Testis (tissue), 3 donors: ENCODE data around the gene HNRNPF. TPM values are rescaled to one million over a fixed set of nuclear protein-coding genes. Genes with fewer than 3 reads are reported as not detected.

ENCODE experiments used
- DNase-seq: peaks from one replicate; pipeline ENCODE4 v3.0.0-alpha.2; 2019
- H3K27ac ChIP-seq, 2 donors: fragments of 200-600 bp; sonication (generic); one replicate each; pipeline ENCODE4 v1.5.1; 2019
- H3K27me3 ChIP-seq: fragments of 200-600 bp; sonication (generic); one replicate; pipeline ENCODE4 v1.5.1; 2019
- H3K36me3 ChIP-seq: fragments of 200-600 bp; sonication (generic); one replicate; pipeline ENCODE4 v1.5.1; 2017; ENCODE audit warnings: low read depth; ENCODE audit errors: missing control alignments
- H3K4me1 ChIP-seq: fragments of 200-600 bp; sonication (generic); one replicate; pipeline ENCODE4 v1.5.1; 2019
- H3K4me3 ChIP-seq, 2 donors: fragments of 200-600 bp; sonication (generic); one replicate each; pipeline ENCODE4 v1.5.1; 2017 to 2019
- H3K9me3 ChIP-seq: fragments of 200-600 bp; sonication (generic); one replicate; pipeline ENCODE4 v1.5.1; 2017
- CTCF ChIP-seq, 3 experiments: fragments of 450-650 bp in 2 of 3; fragments of 200-600 bp in 1 of 3; sonication (generic) in 1 of 3; IDR thresholded peaks; one replicate each; pipeline ENCODE4 v1.5.1; 2016 to 2019; ENCODE audit warnings: antibody characterized with exemption in 3 of 3, mild to moderate bottlenecking in 2 of 3, moderate library complexity in 1 of 3
- POLR2A ChIP-seq: fragments of 450-650 bp; IDR thresholded peaks from one replicate; pipeline ENCODE4 v1.6.1; 2017; ENCODE audit warnings: antibody characterized with exemption, mild to moderate bottlenecking, moderate library complexity
- WGBS, 2 donors: methylation state at CpG; one replicate each; pipeline ENCODE4 v1.1.5; 2018; 5-methylcytosine and 5-hydroxymethylcytosine counted together
- intact Hi-C: fragments of 100-400 bp; cut with DNase I; formaldehyde crosslinking; loops from one replicate; pipeline ENCODE4 v1.15.1; 2023; ENCODE audit warnings: low total_unique reads
- polyA plus RNA-seq: library from polyadenylated mRNA; stranded (reverse); fragments of 350-450 nt; fragmentation: Illumina TruSeq; extraction: RNeasy Lipid Tissue Mini Kit (QIAGEN cat#74804); gene quantifications from one replicate; pipeline ENCODE4 v1.2.3, GENCODE V29; 2014; ENCODE audit warnings: low read depth, low replicate concordance; ENCODE audit not compliant: insufficient read depth
- total RNA-seq, 2 donors: library from RNA; depleted of rRNA; stranded (reverse); fragments of >200 nt; gene quantifications; one replicate each; pipeline ENCODE4 v1.2.3, GENCODE V29; 2016

The HNRNPF gene
- total and polyA plus RNA-seq, 3 donors from 2014 or later = 120 to 232 (median 159) TPM

GRCh38 chr10:43370671-43371215 is 38.2 kb downstream of the HNRNPF start:
- no peak for TF ChIP-seq POLR2A
- no peak for TF ChIP-seq CTCF (IDR thresholded peaks at IDR 0.05)
- Histone ChIP-seq H3K4me1 (no peaks in the 10 kb centered on the region), H3K4me3 (no peak overlapping the region), H3K27ac (no peak overlapping the region), H3K9me3 (no peaks in the 10 kb centered on the region), H3K27me3 (no peaks in the 10 kb centered on the region), H3K36me3 (no peaks in the 10 kb centered on the region)
- WGBS, 2 donors = 89% methylated on average over 9 of the region's 9 CpGs; no CpG with 5 or more reads in 1 of the 2 donors
- DNase-seq = no peak
- intact Hi-C loops = no loop called here

- TF ChIP-seq CTCF (IDR thresholded peaks at IDR 0.05) (no peak), POLR2A (no peak)
- Histone ChIP-seq H3K9me3 (no peaks in the 10 kb centered on the region), H3K27me3 (no peaks in the 10 kb centered on the region), H3K36me3 (no peaks in the 10 kb centered on the region), H3K4me1 (no peaks in the 10 kb centered on the region), H3K27ac (no peak overlapping the region), H3K4me3 (no peak overlapping the region)
- WGBS, 2 donors = 86 to 95% methylated on average over 4 of the region's 4 CpGs
- DNase-seq = no peak
- intact Hi-C loops = no loop called here
Measured at GRCh38 chr10:43369921-43370320, 39.1 kb downstream of the HNRNPF start.

- Histone ChIP-seq H3K9me3 (no peaks in the 10 kb centered on the region), H3K27me3 (no peaks in the 10 kb centered on the region), H3K27ac (no peak overlapping the region), H3K4me3 (no peak overlapping the region), H3K4me1 (no peaks in the 10 kb centered on the region), H3K36me3 (no peaks in the 10 kb centered on the region)
- intact Hi-C loops = no loop called here
- TF ChIP-seq POLR2A (no peak), CTCF (IDR thresholded peaks at IDR 0.05) (no peak)
- no peak for DNase-seq
- 72 to 77% methylated on average over 3 of the region's 3 CpGs for WGBS, 2 donors
Measured at GRCh38 chr10:43365001-43365400, 44.0 kb downstream of the HNRNPF start.

- 4 to 9% methylated on average over 16 to 47 of the region's 48 CpGs for WGBS, 2 donors
Measured at GRCh38 chr10:43362191-43362839, 46.7 kb downstream of the HNRNPF start.

More at GRCh38 chr10:43362191-43362839, 46.7 kb downstream of the HNRNPF start:
- Histone ChIP-seq H3K4me3 (peak overlapping the region; percentile 66 to 68), H3K4me1 (no peaks in the 10 kb centered on the region), H3K9me3 (no peaks in the 10 kb centered on the region), H3K27me3 (no peaks in the 10 kb centered on the region), H3K27ac (peak overlapping the region; percentile 40 to 72), H3K36me3 (no peaks in the 10 kb centered on the region)
- peak in 1 of 3 experiments; percentile 38 for TF ChIP-seq CTCF (IDR thresholded peaks at IDR 0.05)
- TF ChIP-seq POLR2A = no peak
- peak; percentile 99 for DNase-seq
- intact Hi-C loops = no loop called here
